ENCODE results near the gene LYSMD3.

Gene LYSMD3

DNA sequence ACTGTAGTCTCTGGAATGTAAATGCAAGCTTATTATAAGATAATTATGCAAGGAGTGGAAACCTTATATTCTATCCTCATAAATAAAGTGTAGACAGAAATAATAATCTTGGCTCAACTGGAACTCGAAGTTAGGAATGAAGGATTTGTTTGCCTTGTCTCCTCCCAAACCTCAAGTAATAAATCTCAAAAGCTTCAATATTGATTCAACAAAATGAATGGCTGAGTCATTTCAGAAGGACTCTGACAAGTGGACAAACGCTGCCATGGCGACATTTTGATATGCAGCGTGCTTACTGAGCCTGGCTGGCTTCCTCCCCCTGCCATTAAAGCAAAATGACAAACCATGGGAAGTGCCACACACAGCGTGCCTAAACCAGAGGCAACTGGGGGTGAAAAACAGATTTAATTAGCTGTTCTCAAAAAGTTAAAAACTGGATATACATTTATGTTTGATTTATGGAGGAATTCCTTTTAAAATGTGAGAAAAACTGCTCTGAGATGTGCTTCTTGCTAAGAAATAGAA lies 18.7 kb upstream of the LYSMD3 start:
- no peak for FAIRE-seq
- DNase-seq (ENCODE audit: low spot score), result no peak

DNA sequence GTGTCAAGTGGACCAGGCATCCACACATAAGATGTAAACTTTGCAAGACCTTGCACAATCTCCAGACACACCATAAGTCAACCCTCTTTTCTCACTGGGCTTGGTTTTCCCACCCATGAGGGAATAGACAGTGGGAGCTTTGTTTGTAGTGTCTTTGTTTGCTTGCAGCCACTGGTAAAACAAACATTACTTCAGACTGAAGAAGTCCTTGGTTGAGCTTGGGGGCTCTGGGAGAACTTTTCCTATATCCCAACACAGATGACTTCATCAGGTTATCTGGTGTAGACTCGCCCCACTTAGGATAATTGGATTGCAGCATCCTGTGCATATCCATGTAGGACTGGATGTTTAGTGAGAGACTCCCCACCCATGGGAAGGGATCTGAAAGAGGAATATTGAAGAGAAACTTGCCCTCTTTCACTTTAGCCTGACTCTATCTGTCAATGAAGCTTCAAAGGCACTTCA lies 17.7 kb upstream of the LYSMD3 start:
- DNase-seq (ENCODE audit: low spot score), result no peak
- FAIRE-seq, result no peak

DNA sequence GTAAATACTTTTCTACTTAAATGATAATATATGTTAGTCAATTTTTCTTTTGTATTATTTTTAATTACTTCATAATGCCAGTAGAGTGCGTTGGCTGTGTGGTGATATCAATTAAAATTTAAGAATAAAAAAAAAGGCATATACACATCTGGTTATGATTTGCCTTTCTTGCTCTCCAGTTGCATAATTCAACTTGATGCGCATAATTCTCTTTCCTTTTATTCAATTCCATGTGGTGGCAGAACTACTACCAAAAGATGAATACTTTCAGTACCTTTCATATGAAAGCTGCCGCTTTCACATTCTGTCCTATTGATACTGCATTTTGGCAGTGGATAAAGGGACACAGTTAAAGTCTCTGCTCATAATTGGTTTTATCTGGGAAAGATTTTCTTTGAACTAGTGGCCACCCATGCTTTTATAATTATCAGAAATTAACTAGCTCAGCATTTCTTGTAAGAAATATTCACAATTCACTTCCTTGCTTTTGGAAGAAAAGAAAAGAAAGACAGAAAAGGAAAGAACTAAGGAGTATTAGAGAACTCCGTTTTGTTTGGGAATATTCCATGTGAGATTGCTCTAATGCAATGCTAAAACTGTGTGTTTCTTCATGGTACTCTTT lies 16.9 kb upstream of the LYSMD3 start:
- FAIRE-seq (no peak), DNase-seq (ENCODE audit: low spot score) (no peak)

DNA sequence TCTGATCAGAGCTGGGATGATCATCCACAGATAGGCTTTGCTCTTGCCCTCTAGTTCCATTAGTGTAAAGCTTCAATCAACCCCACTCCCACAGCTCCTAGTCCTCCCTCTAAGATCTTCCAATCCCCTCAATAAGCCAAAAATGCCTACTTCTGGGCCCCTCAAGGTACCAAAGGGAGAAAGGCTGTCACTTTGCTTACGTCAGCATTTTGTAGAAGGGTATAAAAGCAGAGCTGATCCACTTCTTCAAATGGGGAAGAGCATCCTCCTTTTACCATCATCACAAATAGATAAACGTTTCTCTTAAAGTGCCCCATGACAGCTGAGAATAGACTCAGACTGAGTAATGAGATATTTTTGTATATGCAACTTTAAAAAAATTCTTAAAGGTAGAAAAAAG lies 16.1 kb upstream of the LYSMD3 start:
- no peak for FAIRE-seq
- DNase-seq (ENCODE audit: low spot score), result no peak

DNA sequence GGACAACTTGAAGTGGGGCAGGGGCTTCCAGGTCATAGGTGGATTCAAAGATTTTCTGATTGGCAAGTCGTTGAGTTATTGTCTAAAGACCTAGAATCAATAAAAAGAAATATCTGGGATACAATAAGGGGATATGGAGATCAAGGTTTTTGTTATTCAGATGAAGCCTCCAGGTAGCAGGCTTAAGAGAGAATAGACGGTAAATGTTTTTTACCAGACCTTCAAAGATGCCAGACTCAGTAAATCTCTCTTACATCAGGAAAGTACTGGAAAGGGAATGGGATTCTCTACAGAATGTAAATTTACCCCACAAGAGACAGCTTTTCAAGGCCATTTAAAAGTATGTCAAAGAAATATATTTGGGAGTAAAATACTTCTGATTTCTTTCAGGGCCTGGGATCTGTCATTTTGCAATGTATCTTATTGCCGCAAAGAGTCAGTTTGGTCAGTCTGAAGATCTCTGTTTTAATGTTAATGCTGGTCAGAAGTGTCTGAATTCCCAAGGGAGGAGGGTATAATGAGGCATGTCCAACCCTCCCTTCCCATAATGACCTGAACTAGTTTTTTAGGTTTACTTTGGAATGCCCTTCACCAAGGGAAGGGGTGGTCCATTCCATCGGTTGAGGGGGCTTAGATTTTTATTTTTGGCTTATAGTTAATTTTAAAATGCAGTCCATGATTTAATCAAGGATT lies 13.6 kb upstream of the LYSMD3 start:
- DNase-seq (ENCODE audit: low spot score), result no peak
- FAIRE-seq, result no peak

DNA sequence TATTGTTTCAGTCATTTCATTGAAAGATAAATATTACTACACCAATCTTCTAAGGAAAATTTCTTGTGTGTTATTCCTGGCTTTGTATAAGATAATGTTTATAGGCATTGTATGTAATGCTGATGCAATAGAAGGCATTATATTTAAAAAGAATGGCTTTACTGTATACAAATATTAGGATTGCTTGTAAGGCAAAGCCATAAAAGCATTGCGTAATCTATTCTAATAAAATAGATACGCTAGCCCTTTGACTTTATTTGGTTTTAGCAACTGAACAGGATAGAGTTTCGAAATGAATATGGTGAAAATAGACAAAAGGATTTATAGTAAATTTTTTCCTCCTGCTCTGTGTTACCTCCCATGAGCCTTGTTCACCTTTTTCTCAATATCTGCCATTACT lies 5.5 kb upstream of the LYSMD3 start:
- DNase-seq (ENCODE audit: low spot score) (no peak), FAIRE-seq (no peak)

DNA sequence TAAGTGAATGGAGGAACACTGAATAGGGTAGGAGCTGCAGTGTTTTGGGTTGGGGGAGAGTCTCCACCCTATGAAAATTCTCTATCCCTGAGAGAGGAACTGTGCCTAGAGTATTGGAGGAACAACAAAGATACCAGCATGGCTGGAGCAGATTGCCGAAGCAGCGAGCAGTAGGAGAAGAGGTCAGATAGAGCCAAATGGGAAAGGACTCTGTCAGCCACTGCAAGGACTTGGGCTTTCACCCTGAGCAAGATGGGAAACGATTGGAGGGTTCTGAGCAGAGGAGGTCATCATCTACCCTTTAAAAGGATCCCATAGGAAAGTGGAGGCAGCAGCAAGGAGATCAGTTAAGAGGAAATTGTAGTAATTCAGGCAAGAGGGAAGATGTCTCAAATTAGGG lies 4.4 kb upstream of the LYSMD3 start:
- FAIRE-seq (no peak), DNase-seq (ENCODE audit: low spot score) (no peak)

DNA sequence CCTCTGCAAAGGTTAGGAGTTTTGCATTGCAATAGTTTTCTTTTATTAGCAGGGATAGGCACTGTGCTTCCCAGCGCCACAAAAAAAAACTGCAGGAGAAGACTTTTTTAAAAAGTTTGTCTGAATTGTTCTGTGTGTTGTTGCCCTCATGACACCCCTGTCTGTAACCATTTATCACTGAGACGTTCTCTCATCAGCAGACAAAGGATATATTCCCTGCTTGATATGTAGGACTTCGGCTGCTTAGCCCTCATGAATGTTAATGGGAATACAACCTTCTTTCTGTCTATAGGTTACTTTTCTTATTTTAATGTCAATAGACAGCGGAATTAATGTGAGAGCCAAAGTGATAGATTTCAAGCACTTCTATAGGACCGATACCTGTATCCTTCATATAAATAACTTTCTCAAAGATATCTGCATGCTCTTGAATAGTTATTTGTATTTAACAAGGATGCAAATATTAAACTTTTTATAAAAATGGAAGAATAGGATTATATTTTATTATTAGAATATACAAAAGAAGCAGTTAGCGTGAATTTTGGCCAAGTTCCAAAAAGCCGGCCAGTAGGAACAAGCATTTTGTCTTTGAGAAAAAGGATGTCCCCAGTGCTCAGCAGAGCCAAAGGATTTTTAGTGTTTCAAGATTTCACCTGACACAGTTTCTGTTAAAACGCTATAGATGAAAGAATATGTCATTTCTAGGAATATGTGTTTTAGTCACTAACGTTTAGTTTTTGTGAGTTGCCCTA lies 1.5 kb upstream of the LYSMD3 start:
- DNase-seq (ENCODE audit: low spot score) (no peak), FAIRE-seq (no peak)

DNA sequence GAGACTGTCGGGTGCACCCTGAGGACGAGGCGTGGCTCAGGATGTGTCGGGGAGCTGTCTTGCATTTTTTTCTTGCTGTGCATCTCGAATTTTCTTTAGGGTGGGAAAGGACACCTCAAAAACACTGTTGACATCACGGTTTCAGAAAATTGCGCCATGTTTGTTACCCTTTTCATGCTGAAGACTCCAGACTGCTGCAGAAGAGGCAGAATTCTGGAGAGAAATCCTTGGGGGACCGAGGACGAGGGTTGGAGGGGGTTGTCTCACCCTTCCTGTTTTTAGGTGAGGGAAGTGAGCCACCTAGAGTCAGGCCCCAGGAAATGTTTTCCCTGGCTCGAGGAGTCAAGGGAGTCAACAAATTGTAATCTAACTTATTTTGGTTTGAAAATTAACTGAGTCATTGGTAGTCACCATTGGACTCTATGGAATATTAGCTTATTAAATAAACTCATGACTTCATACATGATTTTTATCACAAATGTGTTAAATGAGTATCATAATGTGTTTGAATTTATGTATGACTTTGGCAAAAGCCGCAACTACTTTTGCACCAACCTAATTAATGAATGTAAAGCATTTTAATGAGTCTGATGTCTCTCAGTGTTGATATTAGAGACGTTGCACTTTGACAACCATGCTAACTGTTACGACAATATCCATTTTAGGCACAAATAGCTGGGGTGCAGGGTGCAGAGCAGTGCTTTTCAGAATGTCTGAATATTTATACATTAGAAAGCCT lies 724 bp upstream of the LYSMD3 start:
- FAIRE-seq, result no peak
- peak; percentile 14 for DNase-seq (ENCODE audit: low spot score)

DNA sequence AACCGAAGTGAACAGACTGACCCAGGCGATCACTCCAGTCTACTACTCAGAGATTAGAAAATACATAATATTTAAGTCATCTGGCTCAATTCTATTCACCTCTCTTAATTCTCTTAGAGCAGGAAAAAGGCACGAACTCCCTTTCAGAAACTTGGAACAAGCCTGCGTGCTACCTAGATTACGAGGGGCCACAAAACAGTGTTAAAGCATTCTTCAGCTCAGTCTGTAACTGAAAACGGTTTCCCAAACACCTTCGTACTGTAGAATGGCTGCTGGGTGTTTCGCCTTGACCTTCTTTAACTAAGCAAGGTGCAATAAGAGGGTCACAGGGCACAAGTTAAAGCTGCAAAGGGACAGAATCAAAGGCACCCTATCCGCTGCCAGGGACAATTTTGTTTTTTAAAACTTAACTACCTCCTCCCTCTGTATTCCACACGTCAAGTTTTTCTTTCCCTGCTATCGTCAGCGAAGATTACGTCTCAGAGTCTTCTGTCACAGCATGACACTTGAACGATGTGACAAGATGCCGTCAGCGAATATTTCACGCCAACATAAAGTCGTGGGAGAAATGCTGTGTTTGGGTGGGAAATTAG lies 687 bp downstream of the LYSMD3 start:
- no peak for FAIRE-seq

DNA sequence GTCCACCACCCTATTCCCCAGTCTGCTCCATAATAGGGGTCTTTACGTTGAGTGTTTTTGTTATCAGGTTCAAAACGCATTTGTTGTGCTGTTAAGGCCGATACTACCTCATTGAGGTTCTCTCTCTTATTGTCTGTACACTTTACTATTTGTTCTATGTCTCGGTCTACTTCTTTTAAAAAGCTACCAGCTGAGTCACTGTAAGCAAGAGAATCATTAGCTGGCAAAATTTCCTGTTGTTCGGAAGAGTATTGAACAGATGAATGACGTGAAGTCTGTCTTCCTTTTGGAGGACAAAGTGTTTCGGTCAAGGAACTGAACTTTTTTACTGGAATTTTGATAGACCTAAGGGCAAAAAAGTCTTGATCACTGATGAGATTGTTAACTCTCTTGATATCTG lies 10.3 kb downstream of the LYSMD3 start:
- DNase-seq (ENCODE audit: low spot score), result no peak
- FAIRE-seq, result no peak

More for the DNA sequence above, 687 bp downstream of the LYSMD3 start:
- DNase-seq (ENCODE audit: low spot score), result no peak

DNA sequence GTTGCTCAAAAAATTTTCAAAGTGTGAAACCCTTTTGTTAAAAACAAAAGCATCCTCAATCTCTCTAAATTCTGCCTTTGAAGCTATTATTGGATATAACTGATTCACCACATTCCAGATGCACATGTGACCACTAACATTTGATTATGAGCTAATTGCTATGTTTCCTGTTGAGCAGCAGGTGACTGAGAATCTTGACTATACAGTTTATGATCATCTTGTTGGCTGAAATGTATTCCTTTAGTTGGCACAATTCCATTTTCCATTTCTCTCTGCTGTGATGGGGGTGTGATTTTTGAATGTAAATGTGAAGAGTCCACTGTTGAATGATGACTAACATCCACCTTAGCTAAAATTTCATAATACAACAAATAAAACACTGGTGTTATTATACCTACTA lies 10.7 kb downstream of the LYSMD3 start:
- FAIRE-seq, result no peak

DNA sequence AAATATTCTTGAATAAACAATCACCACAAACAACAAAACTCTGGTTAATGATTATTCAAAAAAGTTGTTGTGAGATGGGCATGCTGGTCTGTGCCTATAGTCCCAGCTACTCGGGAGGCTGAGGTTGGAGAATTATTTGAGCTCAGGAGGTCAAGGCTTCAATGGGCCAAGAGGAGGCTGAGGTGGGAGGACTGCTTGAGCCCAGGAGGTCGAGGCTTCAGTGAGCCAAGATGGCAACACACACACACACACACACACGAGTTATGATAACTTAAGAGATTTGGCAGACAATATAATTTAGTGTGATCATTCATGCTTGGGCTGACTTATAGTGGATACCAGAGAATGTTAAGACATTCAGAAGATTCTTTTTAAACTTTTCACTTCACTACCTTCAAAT lies 14.9 kb downstream of the LYSMD3 start:
- DNase-seq (ENCODE audit: low spot score) (no peak), FAIRE-seq (no peak)

More for the DNA sequence above, 10.7 kb downstream of the LYSMD3 start:
- no peak for DNase-seq (ENCODE audit: low spot score)

DNA sequence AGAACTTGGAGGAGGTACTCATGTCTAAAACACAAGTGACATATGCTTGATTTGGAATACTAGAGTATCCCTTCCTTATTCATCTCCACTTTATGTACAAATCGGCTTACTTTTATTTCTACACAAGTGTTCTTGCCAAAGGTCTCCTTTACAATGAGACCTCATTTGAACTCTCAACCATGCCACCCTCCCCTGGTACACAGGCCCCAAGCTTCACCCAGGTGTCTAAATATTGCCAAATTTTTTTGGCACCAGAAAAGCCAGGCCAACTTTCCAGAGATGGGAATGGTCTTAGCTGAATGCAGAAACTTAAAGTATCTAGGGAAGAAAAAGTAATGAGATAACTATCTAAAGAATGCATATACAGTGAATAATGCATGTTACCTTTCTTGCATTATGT lies 18.9 kb downstream of the LYSMD3 start:
- FAIRE-seq (no peak), DNase-seq (ENCODE audit: low spot score) (no peak)

DNA sequence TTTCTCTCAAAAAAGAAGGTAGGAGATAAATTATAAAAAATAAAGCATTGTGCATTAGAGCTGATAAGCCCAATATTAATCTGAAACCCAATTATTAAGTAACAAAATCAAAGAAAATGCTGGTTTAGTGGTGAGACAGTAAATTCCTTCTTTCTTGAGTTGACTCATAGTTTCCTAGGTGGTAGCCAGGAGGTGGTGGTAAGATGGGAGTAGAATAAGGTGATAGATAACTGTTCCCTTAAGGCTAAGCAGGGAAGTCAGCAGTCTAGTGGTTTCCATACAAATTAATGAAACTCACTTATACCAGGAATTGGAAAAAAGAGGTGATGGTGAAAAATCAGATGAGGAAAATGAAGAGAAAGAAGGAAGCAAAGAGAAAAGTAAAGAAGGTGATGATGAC lies 23.2 kb downstream of the LYSMD3 start:
- FAIRE-seq (no peak), DNase-seq (ENCODE audit: low spot score) (no peak)

DNA sequence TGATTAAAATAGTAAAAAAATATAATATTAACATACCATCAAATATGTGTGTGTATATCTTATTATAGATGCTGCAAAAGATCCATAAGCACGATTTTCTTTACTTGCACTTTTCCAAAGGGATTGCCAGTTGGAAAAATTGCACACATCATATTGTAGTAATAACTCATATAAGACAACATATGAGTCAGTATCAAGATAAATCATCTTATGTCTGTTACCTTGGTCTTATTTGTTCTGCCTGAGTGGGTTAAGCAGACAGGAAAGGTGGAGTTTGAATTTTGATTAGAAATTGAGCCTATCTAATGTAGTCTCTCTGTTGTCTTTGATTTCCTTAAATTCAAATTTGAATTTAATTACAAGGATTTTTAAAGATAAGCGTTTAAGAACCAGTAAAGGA lies 24.6 kb downstream of the LYSMD3 start:
- FAIRE-seq, result no peak
- DNase-seq (ENCODE audit: low spot score), result no peak

DNA sequence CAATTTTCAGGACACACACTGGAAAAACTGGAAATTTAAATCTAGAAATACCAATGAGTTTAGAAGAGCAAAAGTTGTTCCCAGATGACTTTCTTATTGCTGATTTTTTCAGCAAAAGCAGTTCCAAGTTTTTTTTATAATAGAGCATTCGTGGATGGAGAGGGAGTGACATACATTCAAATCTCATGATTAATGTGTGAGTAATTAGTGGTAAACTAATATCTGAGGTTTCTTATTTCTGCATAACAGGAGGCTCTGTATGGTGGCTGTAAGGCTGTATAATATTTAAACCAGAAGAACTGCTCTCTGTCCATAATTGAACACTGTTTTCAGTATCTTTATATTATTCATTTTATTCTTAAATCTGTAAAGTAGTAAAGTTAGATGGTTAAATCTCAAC lies 25.8 kb downstream of the LYSMD3 start:
- DNase-seq (ENCODE audit: low spot score) (no peak), FAIRE-seq (no peak)

DNA sequence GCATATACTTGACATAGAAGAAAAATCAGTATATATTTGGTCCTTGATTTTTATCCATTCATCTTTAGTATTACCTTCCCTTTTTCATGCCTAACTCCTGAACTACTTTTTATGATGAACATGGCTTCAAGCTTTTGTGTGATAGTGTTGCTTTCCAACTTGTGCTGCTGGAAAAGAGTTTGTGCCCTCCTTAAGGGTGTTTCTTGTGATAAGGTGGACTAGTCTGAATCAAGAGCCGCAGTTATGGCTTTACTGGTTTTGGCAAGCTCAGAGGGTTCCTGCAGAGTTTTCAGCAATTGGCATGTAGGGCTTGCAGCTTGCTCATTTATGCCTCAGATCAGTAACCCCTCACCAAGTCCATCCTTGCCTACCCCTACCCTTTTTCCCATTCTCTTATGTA lies 34.2 kb downstream of the LYSMD3 start:
- FAIRE-seq, result no peak
- no peak for DNase-seq (ENCODE audit: low spot score)

DNA sequence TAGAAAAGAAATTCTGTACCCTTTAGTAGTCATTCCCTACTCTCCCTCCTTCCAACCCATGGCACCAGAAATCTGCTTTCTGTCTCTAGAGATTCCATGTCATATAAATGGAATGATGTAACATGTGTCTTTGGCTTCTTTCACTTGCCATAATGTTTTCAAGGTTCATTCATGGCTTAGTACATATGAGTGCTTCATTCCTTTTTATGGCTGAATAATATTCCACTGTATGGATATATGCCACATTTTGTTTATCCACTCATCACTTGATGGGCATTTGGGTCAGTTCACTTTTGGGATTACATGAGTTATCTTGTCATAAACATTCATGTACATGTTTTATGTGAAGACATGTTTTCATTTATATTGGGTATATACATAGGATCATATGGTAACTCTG lies 35.3 kb downstream of the LYSMD3 start:
- no peak for DNase-seq (ENCODE audit: low spot score)
- FAIRE-seq, result no peak

DNA sequence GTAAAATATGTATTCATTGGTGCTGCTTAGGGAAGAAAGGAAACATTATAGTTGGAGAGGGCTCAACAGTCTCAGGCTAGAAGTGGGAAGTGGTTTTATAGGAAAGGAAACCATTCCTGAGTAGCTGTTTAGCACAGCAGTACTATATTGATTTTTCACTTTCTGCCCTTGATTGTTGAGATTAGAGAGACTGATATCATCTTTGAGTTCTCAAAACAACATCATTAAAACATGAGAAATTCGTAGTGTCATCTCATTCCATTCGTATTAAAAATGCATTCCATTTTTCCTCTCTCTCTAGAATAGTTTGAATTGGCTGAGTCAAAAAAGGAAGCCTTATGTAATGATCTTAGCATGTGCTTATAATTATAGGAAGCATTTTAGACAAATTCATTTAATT lies 40.6 kb downstream of the LYSMD3 start:
- no peak for DNase-seq (ENCODE audit: low spot score)
- FAIRE-seq, result no peak

DNA sequence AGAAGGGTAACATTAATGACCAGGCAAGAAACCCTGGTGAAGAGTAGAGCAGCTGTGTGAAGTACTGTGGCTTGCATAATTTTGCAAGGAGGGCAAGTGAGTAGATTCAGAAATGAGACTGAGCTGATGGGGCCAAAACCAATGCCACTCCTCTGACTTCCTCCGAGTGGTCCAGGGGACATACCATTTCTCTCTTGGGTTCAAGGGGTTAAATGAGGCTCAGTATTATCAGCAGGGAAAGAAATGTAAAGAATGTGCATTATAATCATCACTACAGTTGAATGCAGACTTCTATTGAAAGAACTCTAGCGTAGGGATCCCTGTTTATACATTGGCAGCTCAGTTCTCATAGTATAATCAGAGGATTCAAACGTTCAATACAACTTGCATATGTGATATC lies 44.8 kb downstream of the LYSMD3 start:
- DNase-seq (ENCODE audit: low spot score) (no peak), FAIRE-seq (no peak)
